HEK293T (cell line): ENCODE results near the gene TMEM178B.

Experiments
- CTCF ChIA-PET: fragments of 350-600 bp; formaldehyde crosslinking; extraction: SDS; loops from one replicate; lab custom pipeline; 2021; ENCODE audit warnings: antibody characterized with exemption, inconsistent platforms; lab: Yijun Ruan, JAX
- POLR2A ChIA-PET: fragments of 350-600 bp; formaldehyde crosslinking; extraction: SDS; loops from one replicate; lab custom pipeline; 2020; ENCODE audit warnings: antibody characterized with exemption, inconsistent platforms; lab: Yijun Ruan, JAX
- DNase-seq: peaks from one replicate; pipeline ENCODE4 v3.0.0; 2012; ENCODE audit warnings: mixed read lengths; ENCODE audit errors: extremely low spot score
- ARNT ChIP-seq: fragments of 450-650 bp; IDR thresholded peaks from 2 replicates; pipeline ENCODE4 v1.6.1; 2017; ENCODE audit warnings: mild to moderate bottlenecking
- BHLHE40 ChIP-seq: fragments of 450-650 bp; IDR thresholded peaks from 2 replicates; pipeline ENCODE4 v1.6.1; 2016; ENCODE audit warnings: mild to moderate bottlenecking, moderate library complexity, borderline replicate concordance
- CTBP1 ChIP-seq: fragments of 450-650 bp; IDR thresholded peaks from 2 replicates; pipeline ENCODE4 v1.6.1; 2016; ENCODE audit warnings: borderline replicate concordance
- ELF4 ChIP-seq: fragments of 450-650 bp; IDR thresholded peaks from 2 replicates; pipeline ENCODE4 v1.6.1; 2017; ENCODE audit warnings: antibody characterized with exemption
- FOXA1 ChIP-seq: fragments of 450-650 bp; IDR thresholded peaks from 2 replicates; pipeline ENCODE4 v1.6.1; 2016; ENCODE audit warnings: mild to moderate bottlenecking
- FOXK2 ChIP-seq: fragments of 450-650 bp; IDR thresholded peaks from 2 replicates; pipeline ENCODE4 v1.6.1; 2016; ENCODE audit warnings: mild to moderate bottlenecking
- FOXM1 ChIP-seq: fragments of 450-650 bp; IDR thresholded peaks from 2 replicates; pipeline ENCODE4 v1.6.1; 2017; ENCODE audit warnings: mild to moderate bottlenecking, borderline replicate concordance
- HDGF ChIP-seq: fragments of 450-650 bp; IDR thresholded peaks from 2 replicates; pipeline ENCODE4 v1.6.1; 2017; ENCODE audit warnings: antibody characterized with exemption, borderline replicate concordance
- L3MBTL2 ChIP-seq: fragments of 450-650 bp; conservative IDR thresholded peaks from 2 replicates; pipeline ENCODE4 v1.6.1; 2016; ENCODE audit warnings: mild to moderate bottlenecking
- LEF1 ChIP-seq: fragments of 450-650 bp; IDR thresholded peaks from 2 replicates; pipeline ENCODE4 v1.6.1; 2017; ENCODE audit warnings: mild to moderate bottlenecking, borderline replicate concordance
- NFRKB ChIP-seq: fragments of 450-650 bp; IDR thresholded peaks from 2 replicates; pipeline ENCODE4 v1.6.1; 2016; ENCODE audit warnings: mild to moderate bottlenecking, moderate library complexity
- SP1 ChIP-seq: fragments of 450-650 bp; IDR thresholded peaks from 2 replicates; pipeline ENCODE4 v1.6.1; 2017
- SUZ12 ChIP-seq: fragments of 450-650 bp; IDR thresholded peaks from 2 replicates; pipeline ENCODE4 v1.6.1; 2016; ENCODE audit warnings: mild to moderate bottlenecking
- TARDBP ChIP-seq: fragments of 450-650 bp; IDR thresholded peaks from 2 replicates; pipeline ENCODE4 v1.6.1; 2016
- ZNF384 ChIP-seq: fragments of 450-650 bp; IDR thresholded peaks from 2 replicates; pipeline ENCODE4 v1.6.1; 2016
- TF ChIP-seq, protein P1 (sequence below): fragments of 450-650 bp; IDR thresholded peaks from 2 replicates; pipeline ENCODE4 v1.6.1; 2016

The TMEM178B gene

GRCh38 chr7:141466151-141466904 is 392.5 kb downstream of the TMEM178B start:
- POLR2A ChIA-PET, result no interaction called here
- DNase-seq, result no peak
- CTCF ChIA-PET, result no interaction called here
- TF ChIP-seq CTBP1 (no peak), FOXA1 (no peak), ZNF384 (no peak), L3MBTL2 (no peak), ARNT (no peak), TARDBP (no peak), FOXK2 (no peak), FOXM1 (no peak), HDGF (no peak), SP1 (no peak), BHLHE40 (no peak), LEF1 (no peak), NFRKB (no peak), ELF4 (no peak), SUZ12 (no peak)
- TF ChIP-seq, protein P1, sequence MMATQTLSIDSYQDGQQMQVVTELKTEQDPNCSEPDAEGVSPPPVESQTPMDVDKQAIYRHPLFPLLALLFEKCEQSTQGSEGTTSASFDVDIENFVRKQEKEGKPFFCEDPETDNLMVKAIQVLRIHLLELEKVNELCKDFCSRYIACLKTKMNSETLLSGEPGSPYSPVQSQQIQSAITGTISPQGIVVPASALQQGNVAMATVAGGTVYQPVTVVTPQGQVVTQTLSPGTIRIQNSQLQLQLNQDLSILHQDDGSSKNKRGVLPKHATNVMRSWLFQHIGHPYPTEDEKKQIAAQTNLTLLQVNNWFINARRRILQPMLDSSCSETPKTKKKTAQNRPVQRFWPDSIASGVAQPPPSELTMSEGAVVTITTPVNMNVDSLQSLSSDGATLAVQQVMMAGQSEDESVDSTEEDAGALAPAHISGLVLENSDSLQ, result no peak

DNA sequence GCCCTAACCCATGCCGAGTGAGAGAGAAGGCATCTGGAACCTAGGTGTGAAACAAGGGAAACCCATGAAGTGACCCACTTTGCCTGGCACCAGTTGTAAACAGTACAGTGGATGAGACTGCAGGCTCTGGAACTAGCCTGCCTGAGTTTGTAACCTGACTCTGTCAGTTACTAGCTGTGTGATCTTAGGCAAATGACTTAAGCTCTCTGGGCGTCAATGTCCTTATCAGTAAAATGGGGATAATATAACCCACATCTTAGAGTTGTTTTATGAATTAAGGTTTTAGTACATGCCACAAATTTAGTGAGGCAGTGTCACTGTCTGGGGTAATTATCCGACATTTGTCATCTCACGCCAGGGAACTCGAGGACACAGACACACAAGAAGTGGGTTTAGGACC is 394.5 kb downstream of the TMEM178B start:
- DNase-seq, result no peak
- TF ChIP-seq CTBP1 (no peak), LEF1 (no peak), L3MBTL2 (no peak), SP1 (no peak), ELF4 (no peak), ARNT (no peak), SUZ12 (no peak), ZNF384 (no peak), HDGF (no peak), FOXM1 (no peak), BHLHE40 (no peak)
- POLR2A ChIA-PET, result no interaction called here
- CTCF ChIA-PET, result no interaction called here

- TF ChIP-seq FOXA1 (no peak), ARNT (no peak), FOXK2 (no peak), TARDBP (no peak), CTBP1 (no peak), SP1 (no peak), L3MBTL2 (no peak), BHLHE40 (no peak), NFRKB (no peak), LEF1 (no peak), ELF4 (no peak), HDGF (no peak), SUZ12 (no peak), FOXM1 (no peak), ZNF384 (no peak)
- TF ChIP-seq, protein P1, result no peak
- DNase-seq, result no peak
- ChIA-PET POLR2A (no interaction called here), CTCF (no interaction called here)
These were observed 401.8 kb downstream of the TMEM178B start for GRCh38 chr7:141475679-141476078.

DNA sequence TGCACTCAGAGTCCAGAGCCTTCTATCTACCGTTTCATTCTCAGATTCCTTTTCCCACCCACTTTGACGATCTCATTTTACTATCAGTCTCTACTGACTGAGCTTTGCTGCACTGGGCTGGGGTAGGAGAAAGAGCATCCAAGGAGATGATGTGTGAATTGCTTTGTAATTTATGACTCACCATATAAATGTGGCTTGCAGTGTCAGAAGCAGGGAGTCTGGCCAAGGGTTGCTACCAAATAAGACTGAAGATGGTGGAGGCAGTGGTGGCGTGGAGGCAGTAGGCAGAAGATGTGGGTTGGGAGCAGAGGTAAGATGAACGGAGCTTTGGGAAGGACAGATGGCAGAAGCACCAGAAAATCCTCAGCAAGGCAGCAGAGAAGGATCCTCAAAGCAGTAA is 404.0 kb downstream of the TMEM178B start:
- TF ChIP-seq ELF4, result no peak
- no peak for DNase-seq
- POLR2A ChIA-PET, result no interaction called here
- CTCF ChIA-PET, result no interaction called here

- no peak for DNase-seq
- ChIA-PET CTCF (interaction anchor here (1.1 kb wide), 1 partner anchor 51 kb away, joined by 6 read pairs; no protein-coding TSS in a partner anchor), POLR2A (interaction anchor here (0.6 kb wide), 1 partner anchor 24 kb away, joined by 3 read pairs; no protein-coding TSS in a partner anchor)
- TF ChIP-seq SP1 (no peak), ZNF384 (no peak), FOXA1 (no peak), FOXK2 (no peak), HDGF (no peak), CTBP1 (no peak), LEF1 (no peak), TARDBP (no peak), SUZ12 (no peak), ARNT (no peak), NFRKB (no peak), BHLHE40 (no peak), L3MBTL2 (no peak), FOXM1 (no peak), ELF4 (no peak)
- TF ChIP-seq, protein P1, result no peak
These were observed 405.0 kb downstream of the TMEM178B start for GRCh38 chr7:141478845-141479244.

DNA sequence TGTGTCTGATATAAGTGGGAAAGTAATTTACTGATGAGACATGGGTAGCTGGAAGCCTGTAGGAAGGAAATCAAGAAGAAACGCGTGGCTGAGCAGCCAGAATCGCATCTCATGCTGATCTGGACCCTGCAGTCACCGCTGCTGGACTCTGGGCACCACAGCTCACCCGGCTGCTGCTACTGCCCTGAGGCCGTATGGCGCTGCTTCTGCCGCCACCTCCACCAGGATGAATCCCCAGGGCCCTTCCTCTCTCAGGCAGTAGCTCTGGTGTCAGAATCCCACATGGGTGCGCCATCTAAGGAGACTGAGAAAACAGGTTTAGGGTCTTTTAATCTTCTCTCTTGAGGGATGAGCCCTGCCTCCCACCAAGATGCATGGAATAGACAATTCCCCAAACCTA is 407.1 kb downstream of the TMEM178B start:
- TF ChIP-seq FOXK2 (no peak), TARDBP (no peak), SUZ12 (no peak), ELF4 (no peak), BHLHE40 (no peak), HDGF (no peak)
- TF ChIP-seq, protein P1, result no peak
- DNase-seq, result no peak
- ChIA-PET CTCF (interaction anchor here (0.6 kb wide), 1 partner anchor 233 kb away, joined by 3 read pairs; no protein-coding TSS in a partner anchor), POLR2A (no interaction called here)
